Measurements from ENCODE around the gene MLLT6.
A peak's percentile ranks its signal among the peaks of the same experiment; 100 is the strongest.

The MLLT6 gene

GRCh38 chr17:38669520-38669919 lies 35.6 kb upstream of the MLLT6 start:
- no peak for DNase-seq
- peaks cover 55% of the 10 kb centered on the region for H3K4me1 Mint-ChIP-seq
- no peaks in the 10 kb centered on the region for H3K36me3 Mint-ChIP-seq (ENCODE audit: low read depth)
- no peaks in the 10 kb centered on the region for H3K9me3 Mint-ChIP-seq
- H3K27ac Mint-ChIP-seq: no peak overlapping the region
- peak overlapping the region; percentile 31 for H3K4me3 Mint-ChIP-seq
- H3K27me3 Mint-ChIP-seq (ENCODE audit: low read depth, poor library complexity): peaks cover 71% of the 10 kb centered on the region
- TF ChIP-seq CTCF (IDR thresholded peaks at IDR 0.05): no peak

DNA sequence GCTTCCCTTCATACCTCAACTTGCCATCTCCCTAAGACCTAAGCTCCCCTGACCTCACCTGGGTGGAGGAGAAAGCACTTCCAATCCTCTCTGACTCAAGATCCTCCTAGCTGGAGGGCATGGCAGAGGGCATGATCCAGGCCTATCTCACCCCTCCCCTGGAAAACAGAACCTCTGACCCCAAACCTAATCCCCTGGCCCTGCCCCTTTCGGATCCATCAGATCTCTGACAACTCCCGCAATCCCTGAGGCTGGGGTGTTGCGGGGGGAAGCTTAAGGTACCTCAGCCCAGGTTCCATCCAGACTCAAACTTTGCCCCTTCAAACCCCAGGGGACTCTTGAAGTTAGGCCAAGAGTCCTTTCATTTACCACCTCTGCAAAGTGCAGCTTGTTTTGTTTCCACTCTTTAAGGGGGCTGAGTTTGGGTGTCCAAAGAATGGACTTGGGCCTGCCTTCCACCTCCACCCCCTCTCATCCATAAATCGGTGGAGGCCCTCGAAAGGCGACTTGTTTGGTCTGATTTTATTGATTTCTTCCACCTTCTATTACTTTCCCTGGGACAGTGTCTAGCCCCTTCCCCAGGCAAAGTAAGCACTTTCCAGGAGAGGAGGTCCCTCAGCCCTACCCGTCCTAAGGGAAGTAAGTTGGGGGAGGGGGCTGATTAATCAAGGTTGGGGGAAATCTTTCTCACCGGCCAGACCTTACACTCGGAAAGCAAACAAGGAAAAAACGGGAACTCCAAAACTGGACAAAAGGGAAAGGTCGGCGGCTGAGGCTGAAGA lies 32.9 kb upstream of the MLLT6 start:
- no peak for TF ChIP-seq CTCF (IDR thresholded peaks at IDR 0.05)
- H3K27me3 Mint-ChIP-seq (ENCODE audit: low read depth, poor library complexity): peaks cover 84% of the 10 kb centered on the region

GRCh38 chr17:38672788-38673706 lies 32.0 kb upstream of the MLLT6 start:
- no peak overlapping the region for H3K27ac Mint-ChIP-seq

More for the DNA sequence above, 32.9 kb upstream of the MLLT6 start:
- peak overlapping the region; percentile 87 for H3K4me3 Mint-ChIP-seq
- H3K27ac Mint-ChIP-seq: no peak overlapping the region
- H3K4me1 Mint-ChIP-seq: peaks cover 69% of the 10 kb centered on the region
- DNase-seq: no peak
- no peaks in the 10 kb centered on the region for H3K9me3 Mint-ChIP-seq
- no peaks in the 10 kb centered on the region for H3K36me3 Mint-ChIP-seq (ENCODE audit: low read depth)

DNA sequence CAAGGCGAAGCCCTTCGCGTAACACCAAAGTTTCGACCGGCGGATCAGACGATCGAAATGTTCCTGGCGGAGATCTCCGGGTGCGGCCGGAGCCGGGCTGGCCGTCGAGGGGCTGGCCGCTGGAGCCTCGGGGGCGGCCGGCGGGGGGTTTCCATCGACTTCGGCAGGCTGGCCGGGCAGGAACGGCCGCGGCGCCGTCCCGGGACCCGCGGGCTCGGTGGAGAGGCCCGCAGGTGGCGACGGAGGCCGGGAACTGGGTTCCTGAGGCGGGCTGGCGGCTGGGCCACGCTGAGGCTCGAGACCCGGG lies 31.4 kb upstream of the MLLT6 start:
- no peak for TF ChIP-seq CTCF (IDR thresholded peaks at IDR 0.05)
- Mint-ChIP-seq H3K27me3 (ENCODE audit: low read depth, poor library complexity) (peaks cover 75% of the 10 kb centered on the region), H3K27ac (no peak overlapping the region), H3K36me3 (ENCODE audit: low read depth) (no peaks in the 10 kb centered on the region), H3K9me3 (no peaks in the 10 kb centered on the region), H3K4me1 (peaks cover 57% of the 10 kb centered on the region), H3K4me3 (peak overlapping the region; percentile 87)
- DNase-seq: peak; percentile 49

More at GRCh38 chr17:38672788-38673706, 32.0 kb upstream of the MLLT6 start:
- Mint-ChIP-seq H3K4me3 (peak overlapping the region; percentile 87), H3K36me3 (ENCODE audit: low read depth) (no peaks in the 10 kb centered on the region), H3K4me1 (peaks cover 62% of the 10 kb centered on the region), H3K9me3 (no peaks in the 10 kb centered on the region), H3K27me3 (ENCODE audit: low read depth, poor library complexity) (peaks cover 77% of the 10 kb centered on the region)
- DNase-seq: no peak
- no peak for TF ChIP-seq CTCF (IDR thresholded peaks at IDR 0.05)

DNA sequence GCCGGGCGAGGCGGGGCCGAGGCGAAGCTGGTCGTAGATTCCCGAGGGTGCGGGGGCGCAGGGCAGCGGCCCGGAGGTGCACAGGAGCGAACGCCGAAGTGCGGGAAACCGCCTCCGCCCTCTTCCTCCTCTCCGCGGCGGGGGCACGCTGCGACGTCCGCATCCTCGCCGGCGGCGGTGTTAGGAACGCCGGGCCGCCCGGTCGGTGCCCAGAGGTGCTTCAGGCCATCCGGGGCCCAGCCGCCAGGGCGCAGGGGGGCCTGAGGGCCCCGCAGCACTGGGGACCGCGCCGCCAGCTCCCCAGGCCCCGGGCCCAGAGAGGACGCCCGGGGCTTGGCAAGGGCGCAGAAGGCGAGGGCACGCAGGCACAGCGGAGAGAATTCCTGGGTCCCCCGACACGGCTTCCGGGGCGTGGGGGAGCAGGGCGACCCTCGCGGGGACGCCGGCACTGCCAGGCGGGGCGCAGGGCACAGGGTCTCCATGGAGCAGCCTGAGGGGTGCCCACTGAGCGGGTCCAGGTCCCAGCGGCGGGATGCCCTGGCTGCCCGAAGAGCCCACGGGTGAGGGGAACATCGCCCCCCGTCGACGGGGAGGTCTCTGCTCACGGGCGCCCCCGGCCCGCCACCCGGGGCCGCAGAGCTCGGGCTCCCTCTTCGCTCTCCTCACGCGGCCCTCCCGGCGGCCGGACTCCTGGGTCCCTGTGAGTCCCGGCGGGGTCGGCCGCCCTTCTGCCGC lies 30.9 kb upstream of the MLLT6 start:
- Mint-ChIP-seq H3K27me3 (ENCODE audit: low read depth, poor library complexity) (peaks cover 74% of the 10 kb centered on the region), H3K36me3 (ENCODE audit: low read depth) (no peaks in the 10 kb centered on the region), H3K9me3 (no peaks in the 10 kb centered on the region), H3K27ac (no peak overlapping the region), H3K4me3 (peak overlapping the region; percentile 38), H3K4me1 (peaks cover 52% of the 10 kb centered on the region)
- peak; percentile 34 for DNase-seq
- no peak for TF ChIP-seq CTCF (IDR thresholded peaks at IDR 0.05)
